ENCODE data around the gene FLYWCH1.
"Not testable (repeated sequence)": the region's sequence is repeated elsewhere in the genome, so short reads cannot be mapped to it uniquely, and the experiment has no call there.

- peak in 5 of 6 experiments; percentile 32 to 77 (median 71) for TF ChIP-seq CTCF (IDR thresholded peaks at IDR 0.05)
- TF ChIP-seq POLR2A (IDR thresholded peaks at IDR 0.05), result not testable (repeated sequence)
These were observed 4.5 kb upstream of the FLYWCH1 start for GRCh38 chr16:2907084-2907753.

All from Peyer's patch (tissue), 4 donors.